GM18873 (cell line): Measurements from ENCODE around the gene TMEM61.

ENCODE experiments used
- ATAC-seq: cut with Tn5 transposase; IDR thresholded peaks from one replicate; pipeline ENCODE4 v1.9.1; 2021; ENCODE audit warnings: mild to moderate bottlenecking, moderate library complexity, moderate number of reproducible peaks; ENCODE audit not compliant: unreplicated experiment, low FRiP score

The TMEM61 gene

DNA sequence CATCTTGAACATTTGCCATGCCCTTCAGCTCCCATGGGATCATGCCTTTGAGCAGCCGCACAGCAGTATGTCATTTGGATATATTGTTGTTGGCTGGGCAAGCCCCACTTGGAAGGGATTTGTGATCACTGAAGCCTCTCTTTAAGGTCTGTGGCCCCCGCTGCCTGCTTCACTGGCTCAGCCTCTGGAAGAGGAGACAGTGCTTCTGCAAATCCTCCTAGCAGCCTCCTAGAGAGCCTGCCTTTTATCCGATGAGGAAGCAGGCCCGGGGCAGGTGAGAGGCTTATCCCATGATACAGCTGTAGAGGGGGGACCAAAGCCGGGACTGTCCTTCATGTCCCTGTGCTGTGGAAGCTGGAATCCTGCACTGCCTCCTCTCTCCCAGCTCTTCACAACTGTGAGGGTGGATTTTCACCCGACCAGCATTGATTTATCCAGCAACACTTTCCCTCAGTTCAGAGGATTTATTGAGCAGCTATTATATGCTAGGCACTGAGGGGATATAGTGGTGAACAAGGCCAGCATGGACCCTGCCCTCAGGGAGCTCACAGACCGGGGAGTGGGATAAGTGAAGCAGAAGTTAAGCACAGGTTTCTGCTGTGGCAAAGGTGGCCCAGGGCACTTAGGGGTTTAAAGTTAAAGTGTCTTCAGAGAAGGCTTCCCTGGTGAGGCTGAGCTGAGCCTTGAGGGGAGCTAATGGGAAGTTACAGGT lies 3.9 kb downstream of the TMEM61 start:
- no peak for ATAC-seq

DNA sequence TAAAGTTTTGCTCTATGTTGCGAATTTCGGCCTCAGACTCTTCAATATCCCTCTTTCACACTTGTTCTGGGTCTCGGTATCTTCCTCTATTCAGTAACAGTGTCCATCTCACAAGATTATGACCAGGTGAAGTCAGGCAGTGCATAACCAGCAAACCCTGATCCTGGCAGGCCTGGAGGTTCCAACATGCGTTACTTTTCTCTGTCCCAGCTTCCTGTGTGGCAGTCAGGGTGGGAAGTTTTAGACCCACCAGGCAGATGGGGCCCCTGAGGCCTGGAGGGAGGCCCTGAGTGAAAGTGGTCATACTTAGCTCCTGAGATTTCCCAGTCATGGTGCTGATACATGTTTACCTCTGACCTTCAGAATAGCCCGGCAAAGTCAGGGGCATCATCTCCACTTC lies 5.1 kb downstream of the TMEM61 start:
- ATAC-seq = no peak

DNA sequence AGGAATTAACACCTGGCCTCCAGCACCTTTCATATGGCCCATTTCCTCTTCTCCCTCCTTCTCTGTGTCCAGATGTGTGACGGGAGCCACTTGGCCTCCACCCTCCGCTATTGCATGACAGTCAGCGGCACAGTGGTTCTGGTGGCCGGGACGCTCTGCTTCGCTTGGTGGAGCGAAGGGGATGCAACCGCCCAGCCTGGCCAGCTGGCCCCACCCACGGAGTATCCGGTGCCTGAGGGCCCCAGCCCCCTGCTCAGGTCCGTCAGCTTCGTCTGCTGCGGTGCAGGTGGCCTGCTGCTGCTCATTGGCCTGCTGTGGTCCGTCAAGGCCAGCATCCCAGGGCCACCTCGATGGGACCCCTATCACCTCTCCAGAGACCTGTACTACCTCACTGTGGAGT lies 5.6 kb downstream of the TMEM61 start:
- ATAC-seq = no peak

DNA sequence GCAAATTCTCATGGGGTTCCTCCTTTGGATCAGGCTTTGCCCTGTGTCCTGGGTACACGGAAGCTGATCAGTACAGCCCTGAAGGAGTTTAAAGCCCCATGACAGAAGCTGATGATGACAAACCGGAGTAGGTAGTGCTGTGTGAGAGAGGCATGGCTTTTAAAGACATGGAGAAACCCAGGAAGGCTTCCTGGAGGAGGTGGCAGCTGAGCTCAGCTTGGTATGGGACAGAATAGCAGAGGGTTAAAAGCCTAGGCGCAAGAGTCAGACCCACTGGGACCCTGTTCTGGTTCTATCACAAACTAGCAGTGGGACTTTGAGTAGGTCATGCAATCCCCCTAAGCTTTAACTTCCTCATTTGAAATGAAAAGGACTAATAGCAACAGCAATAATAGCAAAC lies 6.1 kb downstream of the TMEM61 start:
- ATAC-seq = no peak

DNA sequence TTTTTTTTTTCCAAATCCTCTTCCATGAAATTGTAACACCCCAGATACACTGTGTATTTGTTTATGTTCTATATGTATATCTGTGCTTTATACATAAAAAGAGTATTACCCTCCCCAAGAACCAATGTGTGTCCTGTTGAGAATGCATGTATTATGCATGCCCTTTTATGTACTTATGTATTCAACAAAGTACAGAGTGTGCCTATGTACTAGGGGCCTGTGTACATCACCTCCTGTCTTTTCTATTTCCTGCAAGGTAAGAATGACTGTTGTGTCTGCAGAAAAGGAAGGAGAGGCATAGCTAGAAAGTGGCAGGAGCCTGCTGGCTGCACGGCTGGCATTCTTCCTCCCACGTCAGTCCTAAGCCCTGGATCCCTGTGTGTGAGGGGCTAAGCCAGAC lies 7.0 kb downstream of the TMEM61 start:
- ATAC-seq = no peak

DNA sequence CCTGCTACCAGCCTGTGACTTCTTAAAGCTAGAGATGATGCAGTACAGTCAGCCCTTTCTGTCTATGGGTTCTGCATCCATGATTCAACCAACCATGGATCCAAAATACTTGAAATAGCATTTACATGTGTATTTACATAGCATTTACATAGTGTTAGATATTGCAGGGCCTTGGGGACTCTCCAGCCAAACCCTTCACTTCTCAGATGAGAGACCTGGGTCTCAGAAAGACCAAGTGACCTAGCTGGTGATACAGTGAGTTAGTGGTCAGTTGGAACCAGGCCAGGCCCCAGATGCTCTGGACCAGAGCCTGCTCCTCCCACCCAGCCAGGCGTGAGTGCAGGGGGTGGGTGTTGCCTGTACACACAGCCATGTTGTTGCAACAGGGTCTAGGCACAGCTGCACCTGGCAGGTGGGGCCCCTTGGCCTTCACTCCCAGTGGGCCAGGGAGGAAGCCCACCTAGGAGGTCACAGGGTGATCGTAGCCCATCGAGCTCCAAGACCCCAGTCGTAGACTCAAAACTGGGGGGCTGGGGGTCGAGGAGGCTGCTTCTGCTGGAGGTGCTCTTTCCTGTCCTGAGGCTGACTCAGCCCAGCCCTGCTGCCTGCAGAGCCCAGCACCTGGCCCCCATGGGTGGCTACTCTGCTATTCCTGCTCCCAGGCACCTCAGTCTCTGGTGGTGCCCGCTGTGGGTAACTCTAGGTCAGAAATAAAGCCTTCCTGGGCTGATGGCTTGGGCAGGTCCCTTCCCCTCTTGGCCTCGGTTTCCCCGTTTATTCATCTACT lies 7.7 kb downstream of the TMEM61 start:
- ATAC-seq = no peak

DNA sequence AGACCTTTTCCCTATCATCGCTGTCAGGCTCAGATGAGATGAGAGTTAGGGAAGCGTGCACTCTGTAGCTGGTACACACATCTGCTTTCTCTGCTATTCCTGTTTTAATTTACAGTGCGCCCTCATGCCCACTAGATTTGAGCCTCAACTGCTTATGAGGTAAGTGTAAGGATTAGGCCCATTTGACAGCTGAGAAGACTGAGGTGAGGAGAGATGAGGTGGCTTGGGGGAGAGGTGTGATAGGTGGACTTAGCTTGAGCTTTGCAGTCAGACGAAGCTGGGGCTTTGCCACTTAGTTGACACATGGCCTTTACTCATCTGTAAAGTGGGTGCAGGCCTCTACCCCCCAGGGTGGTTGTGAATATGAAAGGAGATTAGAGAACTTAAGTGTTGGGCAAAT lies 8.5 kb downstream of the TMEM61 start:
- ATAC-seq = no peak

DNA sequence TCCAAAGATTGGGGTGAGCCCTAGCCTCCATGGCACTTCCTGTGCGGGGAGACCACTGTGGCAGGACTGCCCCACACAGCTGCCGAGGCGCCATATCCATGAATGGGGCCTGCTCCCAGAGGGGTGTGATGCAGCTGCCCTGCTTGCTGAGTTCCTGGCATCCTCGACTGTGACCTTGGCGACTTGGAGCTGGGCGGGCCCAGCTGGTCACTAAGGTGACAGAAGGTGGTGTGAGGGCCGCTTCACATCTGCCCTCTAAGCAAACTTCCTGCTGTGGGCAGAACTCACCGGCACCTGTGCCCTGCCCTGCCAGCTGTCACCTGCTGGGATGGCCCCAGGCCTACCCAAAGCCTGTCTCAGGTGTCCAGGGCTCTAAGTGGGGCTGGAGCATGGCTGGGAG lies 9.0 kb downstream of the TMEM61 start:
- ATAC-seq = no peak

DNA sequence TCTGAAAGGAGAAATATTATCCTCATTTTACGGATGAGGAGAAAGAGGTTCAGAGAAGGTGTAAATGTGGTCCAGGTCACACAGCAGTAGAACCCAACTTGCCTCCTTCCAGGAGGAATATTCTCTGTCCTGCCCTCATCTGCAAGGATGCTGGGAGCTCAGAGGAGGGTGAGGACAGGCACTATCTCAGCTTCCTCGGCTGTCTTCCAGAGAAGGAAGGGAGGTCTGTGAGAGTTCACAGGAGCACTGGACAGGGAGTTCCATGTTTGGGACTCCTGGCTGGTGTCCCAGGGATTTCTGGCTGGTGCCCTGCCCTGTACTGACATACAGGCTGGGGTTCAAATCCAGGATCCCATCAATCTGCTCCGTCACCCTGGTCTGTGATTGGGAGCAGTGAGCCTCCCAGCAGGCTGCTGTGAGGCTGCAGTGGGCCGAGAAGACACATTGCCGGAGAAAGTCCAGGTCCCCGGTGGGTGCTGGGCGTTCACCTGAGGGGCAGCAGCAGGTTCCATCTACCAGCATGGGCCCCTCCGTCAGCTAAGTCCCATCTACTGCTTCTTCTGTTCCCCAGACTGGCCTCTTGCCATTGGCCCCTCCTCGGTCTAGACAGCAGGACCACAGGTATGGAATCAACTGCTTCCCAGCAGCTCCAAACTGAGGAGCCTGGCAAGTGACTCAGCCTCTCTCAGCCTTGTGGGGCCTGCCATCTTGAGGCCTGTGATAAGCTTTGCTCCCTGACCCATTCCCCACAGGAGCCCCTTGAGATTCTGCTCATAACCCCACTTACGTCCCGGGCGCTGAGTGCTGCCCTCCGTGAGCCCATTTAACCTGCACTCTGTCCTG lies 9.8 kb downstream of the TMEM61 start:
- ATAC-seq = no peak

DNA sequence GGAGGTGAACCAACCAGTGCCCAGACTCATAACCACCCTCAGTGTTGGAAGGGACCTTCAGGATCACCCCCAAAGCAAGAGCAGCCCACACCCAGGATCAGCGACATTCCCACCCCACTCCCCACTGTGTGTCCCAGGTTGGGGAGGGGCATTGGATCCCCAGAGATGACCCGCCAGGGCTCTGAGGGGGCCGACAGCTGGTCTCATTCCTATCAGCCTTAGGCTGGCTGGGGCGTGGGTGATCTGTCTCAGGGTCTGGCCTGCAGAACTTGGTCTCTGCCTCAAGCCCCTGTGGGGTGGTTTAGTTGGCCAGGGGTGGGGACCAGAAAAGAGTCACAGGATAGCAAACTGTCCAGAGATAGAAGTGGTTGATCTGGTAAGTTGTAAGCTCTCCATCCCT lies 10.5 kb downstream of the TMEM61 start:
- no peak for ATAC-seq

DNA sequence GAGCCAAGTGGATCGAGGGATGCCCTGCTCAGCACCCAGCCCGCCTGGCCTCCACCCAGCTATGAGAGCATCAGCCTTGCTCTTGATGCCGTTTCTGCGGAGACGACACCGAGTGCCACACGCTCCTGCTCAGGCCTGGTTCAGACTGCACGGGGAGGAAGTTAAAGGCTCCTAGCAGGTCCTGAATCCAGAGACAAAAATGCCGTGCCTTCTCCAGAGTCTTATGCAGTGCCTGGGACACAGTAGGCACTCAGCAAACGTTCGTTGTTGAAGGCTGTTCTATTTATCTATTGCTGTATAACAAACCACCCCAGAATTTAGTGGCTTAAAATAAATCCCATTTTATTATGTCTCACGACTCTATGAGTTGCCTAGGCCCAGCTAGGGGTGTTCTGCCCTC lies 11.5 kb downstream of the TMEM61 start:
- ATAC-seq = no peak

DNA sequence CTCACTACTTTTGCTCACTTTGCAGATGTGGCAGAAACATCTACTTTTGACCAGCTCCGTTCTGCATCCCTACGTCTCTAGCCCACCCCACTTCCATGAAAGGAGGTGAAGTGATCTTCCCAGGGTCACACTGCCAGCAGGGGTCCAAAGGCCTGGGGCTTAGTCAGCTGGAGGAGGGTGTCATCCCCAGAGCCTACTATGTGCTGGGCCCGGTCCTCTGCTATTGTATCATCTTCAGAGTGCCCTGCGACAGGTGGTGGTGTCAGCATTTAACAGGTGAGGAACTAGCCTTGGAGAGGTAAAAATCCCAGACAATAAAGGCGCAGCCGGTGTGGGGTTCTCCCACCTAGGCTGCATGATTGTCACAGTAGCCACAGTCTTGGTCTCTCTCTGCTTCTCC lies 12.7 kb downstream of the TMEM61 start:
- no peak for ATAC-seq

DNA sequence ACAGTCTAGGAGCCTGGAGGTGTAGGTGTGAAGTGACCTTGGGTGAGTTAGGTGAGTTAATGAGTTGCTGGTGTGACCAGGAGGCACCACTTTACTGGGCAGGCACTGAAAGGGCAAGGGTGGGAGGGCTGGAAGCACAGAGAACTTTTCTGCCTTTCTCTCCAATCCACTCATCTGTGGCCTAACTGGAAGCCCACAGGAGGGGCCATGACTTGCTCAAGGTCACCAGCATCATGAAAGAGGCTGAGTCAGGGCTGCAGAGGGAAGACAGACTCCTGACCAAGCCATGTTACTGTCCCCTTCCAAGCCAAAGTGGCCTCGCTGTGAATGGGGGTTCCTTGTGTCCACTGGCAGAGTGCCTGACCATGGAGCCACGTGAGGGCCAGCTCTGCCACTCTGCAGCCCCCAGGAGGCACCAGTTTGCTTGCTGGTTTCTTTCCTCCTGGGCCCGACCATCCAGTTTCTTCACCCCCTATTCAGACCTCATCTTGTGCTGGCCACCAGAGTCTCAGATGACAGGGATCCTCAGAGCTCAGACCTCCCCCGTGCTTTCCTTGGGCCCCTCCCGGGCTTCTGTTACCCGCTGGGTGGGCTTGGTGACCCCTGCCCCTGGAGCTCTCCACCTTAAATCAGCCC lies 14.0 kb downstream of the TMEM61 start:
- no peak for ATAC-seq

DNA sequence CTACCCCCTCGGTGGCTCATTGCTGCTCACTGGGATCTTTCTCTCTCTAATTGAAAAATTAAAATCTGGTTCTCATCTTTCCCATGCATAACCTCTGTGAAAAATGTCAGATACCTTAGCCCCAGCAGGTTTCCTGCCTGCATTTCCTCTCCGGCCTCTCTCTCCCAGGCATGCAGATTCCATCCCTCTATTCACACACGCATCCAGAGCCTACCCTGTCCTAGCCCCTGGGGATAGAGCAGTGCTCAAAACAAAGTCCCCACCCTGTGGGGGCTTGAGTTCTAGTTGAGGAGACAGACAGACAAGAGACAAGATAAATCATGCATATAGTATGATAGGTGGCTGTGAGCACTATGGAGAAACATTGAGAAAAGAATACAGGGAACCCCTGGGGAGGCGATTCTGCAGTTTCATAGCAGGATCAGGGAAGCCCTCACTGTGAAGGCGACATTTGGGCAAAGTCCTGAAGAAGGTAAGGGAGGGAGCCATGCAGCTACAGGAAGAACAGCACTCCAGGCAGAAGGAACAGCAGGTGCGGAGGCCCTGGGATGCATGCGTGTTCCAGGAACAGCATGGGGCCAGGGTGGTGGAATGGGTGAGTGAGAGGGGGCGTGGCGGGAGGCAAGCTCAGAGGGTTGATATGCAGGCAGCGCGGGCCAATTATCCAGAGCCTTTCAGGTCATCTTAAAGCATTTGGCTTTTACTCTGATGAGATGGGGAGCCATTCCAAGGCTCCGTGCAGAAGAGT lies 14.8 kb downstream of the TMEM61 start:
- no peak for ATAC-seq

DNA sequence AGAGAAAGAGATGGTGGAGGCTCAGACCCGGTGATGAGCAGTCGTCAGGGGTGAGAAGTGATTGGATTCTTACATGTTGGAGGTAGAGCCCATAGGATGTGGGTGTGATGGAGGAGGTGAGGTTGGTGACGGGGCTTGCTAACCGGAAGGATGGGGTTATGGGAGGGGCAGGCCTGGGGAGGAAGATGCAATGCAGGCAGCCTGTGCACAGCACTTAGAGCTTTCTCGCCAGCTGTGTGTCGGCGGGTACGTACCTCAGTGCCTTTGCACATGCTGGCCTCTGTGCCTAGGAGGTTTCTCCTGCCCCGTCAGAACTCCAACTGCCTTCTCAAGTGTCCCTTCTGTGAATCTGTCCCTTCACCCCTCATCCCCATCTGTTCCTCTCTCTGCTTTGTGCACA lies 15.4 kb downstream of the TMEM61 start:
- ATAC-seq = no peak

DNA sequence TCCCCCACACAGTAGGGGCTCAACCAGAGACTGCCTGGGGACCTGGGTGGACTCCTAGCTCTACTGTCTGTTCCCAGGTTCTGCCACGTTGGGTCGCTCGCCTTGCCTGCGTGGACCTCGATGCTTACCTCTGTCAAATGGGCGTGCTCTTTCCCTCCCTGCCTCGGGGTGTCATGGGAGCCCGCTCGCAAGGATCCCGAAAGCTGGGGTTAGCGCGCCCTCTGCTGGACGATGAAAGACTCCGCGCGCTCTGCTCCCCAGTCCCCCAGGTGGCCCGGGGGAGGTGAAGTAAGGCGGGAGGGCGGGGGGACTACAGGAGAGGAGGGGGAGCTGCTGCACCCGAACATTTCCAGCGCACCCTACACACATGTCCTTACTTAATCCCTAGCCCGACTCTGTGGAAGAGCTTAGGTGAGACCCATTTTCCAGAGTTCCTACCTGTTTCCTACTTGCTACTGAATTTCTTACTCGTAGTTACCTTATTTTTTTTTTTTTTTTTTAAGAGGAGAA lies 16.0 kb downstream of the TMEM61 start:
- no peak for ATAC-seq

DNA sequence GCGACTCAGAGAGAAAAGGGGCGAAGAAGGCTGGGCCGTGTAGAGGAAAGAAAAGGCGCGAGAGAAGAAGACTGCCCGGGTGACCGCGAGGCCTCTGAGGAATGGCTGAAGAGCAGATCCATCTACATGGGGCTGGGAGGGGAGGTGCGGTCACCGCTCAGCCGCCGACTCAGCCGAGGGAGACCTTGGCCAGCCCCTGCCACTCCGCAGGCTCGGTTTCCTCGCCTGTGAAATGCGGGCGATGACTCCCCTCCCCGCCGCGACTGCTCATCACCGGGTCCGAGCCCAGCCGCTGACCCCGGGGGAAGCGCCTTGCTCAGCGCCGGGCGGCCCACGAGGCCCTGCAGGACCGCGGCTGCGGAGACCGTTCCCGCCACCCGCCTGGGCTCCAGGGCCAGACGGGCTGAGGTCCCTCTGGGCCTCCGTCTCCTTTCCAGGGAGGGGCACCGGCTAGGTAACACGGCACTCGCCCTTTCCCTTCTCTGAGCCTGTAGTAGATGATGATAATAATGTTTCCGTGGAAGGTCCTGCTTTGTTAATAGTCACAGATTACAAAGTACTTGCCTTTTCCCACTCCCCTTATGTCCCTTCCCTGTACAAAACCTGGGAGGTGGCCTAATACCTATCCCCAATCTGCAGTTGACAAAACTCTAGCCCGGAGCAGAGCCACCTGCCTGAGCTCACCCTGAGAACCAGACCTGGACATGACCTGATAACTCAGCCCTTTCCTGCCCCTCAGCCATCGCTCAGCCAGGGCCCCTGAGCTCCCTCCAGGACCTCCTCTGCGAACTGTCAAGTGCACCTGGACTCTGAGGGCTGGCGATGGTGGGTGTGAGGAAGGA lies 16.7 kb downstream of the TMEM61 start:
- ATAC-seq = no peak

DNA sequence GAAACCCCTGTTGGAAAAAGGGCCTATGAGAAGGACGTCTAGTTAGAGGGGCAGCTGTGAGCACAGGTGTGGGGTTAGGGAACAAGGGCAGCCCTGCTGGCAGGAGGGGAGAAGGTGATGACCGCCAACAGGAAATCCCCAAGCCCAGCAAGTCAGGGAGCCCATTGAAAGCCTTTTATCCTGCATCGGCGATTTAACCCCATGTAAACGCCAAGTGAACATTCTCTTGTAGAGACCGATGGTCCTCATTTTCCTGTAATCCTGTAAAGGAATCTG lies 17.2 kb downstream of the TMEM61 start:
- no peak for ATAC-seq

DNA sequence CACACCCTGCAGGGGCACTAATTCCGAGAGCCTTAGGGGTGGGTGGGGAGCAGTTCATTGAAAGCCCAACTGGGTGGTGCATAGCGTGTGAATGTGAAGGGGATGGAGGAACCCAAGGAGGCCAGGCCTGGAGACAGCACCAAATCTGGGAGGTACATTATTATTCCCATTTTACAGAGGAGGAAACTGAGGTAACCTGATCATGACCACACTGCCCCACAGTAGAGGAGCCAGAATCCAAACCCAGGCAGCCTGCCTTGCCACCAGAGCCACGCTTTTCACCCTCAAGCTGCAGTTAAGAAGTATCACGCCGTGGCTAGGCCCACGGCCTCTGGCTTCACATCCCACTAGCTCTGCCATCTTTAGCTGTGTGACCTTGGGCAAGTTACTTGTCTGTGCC lies 17.7 kb downstream of the TMEM61 start:
- no peak for ATAC-seq
